K562 (cell line): Measurements from ENCODE around the gene WDFY2. TPM values are rescaled to one million over a fixed set of nuclear protein-coding genes. Genes with fewer than 3 reads are reported as not detected.

Experiments used
- ARID3A ChIP-seq: IDR thresholded peaks from 2 replicates; pipeline ENCODE4 v1.6.1; 2012; ENCODE audit warnings: low read depth, low read length, improper control_type of control experiment, borderline replicate concordance
- ATF1 ChIP-seq, 2 experiments: fragments of 450-650 bp in 1 of 2; IDR thresholded peaks; 2 replicates each; pipeline ENCODE4 v1.6.1; 2016; ENCODE audit warnings: missing compliant biosample characterization in 1 of 2, missing genetic modification characterization in 1 of 2
- BRD4 ChIP-seq: fragments of 200-600 bp; sonication (generic); IDR thresholded peaks from 2 replicates; pipeline ENCODE4 v1.6.1; 2017; ENCODE audit warnings: inconsistent platforms
- CAMTA2 ChIP-seq: fragments of 250-450 bp; sonication (Bioruptor Pico); conservative IDR thresholded peaks from 2 replicates; pipeline ENCODE4 v1.5.1; 2022
- CLOCK ChIP-seq: fragments of 250-450 bp; sonication (Bioruptor Pico); IDR thresholded peaks from 2 replicates; pipeline ENCODE4 v1.4.0; 2020; ENCODE audit warnings: mild to moderate bottlenecking, moderate library complexity, borderline replicate concordance
- DEAF1 ChIP-seq: fragments of 450-650 bp; formaldehyde crosslinking; IDR thresholded peaks from 2 replicates; pipeline ENCODE4 v1.4.0; 2020; ENCODE audit warnings: mild to moderate bottlenecking, moderate library complexity
- FOXO4 ChIP-seq: fragments of 450-650 bp; formaldehyde crosslinking; IDR thresholded peaks from 2 replicates; pipeline ENCODE4 v1.4.0; 2020; ENCODE audit warnings: mild to moderate bottlenecking, moderate library complexity
- MAFG ChIP-seq: fragments of 450-650 bp; conservative IDR thresholded peaks from 2 replicates; pipeline ENCODE4 v1.6.1; 2016; ENCODE audit warnings: missing genetic modification characterization, missing compliant biosample characterization
- POLR3G ChIP-seq: IDR thresholded peaks from 2 replicates; pipeline ENCODE4 v1.6.1; 2011; ENCODE audit not compliant: insufficient read length, insufficient replicate concordance; ENCODE audit errors: extremely low read depth
- SNRNP70 ChIP-seq: fragments of 200-400 bp; formaldehyde crosslinking; optimal IDR thresholded peaks from 2 replicates; pipeline ENCODE3; 2017; ENCODE audit warnings: low read depth, low read length
- TEAD1 ChIP-seq, 2 experiments: fragments of 450-650 bp in 1 of 2; sonication (generic) in 1 of 2; formaldehyde crosslinking; IDR thresholded peaks; 2 replicates each; pipeline versions ENCODE4 v1.4.0 to v1.8.0; 2020 to 2022; ENCODE audit warnings: mild to moderate bottlenecking in 2 of 2, missing genetic modification reagents in 1 of 2
- U2AF2 ChIP-seq: fragments of 200-400 bp; formaldehyde crosslinking; optimal IDR thresholded peaks from 2 replicates; pipeline ENCODE3; 2017; ENCODE audit warnings: low read depth, mild to moderate bottlenecking, low read length
- ZNF431 ChIP-seq: sonication (generic); formaldehyde crosslinking; IDR thresholded peaks from 2 replicates; pipeline ENCODE4 v1.8.0; 2022; ENCODE audit warnings: mild to moderate bottlenecking, missing genetic modification reagents
- polyA plus RNA-seq, 8 experiments: library from polyadenylated mRNA; depleted of rRNA in 4 of 8; stranded (reverse) in 5 of 8; unstranded in 3 of 8; fragments of >200 nt; fragmentation: Nextera tagmentation in 2 of 8; fragmentation: Illumina TruSeq in 1 of 8; extraction: Ambion mirVana in 2 of 8; extraction: Trizol in 1 of 8; gene quantifications; 2 replicates each; pipeline versions ENCODE4 v1.2.1 to v1.2.3, GENCODE V29; 2011 to 2014; ENCODE audit warnings: inconsistent platforms in 1 of 8, missing spikeins in 1 of 8
- total RNA-seq, 7 experiments: library from RNA; depleted of rRNA in 6 of 7; stranded (reverse); fragments of >200 nt in 6 of 7; fragmentation: Illumina TruSeq in 2 of 7; extraction: Trizol in 2 of 7; gene quantifications; 2 replicates each; pipeline versions ENCODE4 v1.2.1 to v1.2.3, GENCODE V29; 2011 to 2021; ENCODE audit warnings: low replicate concordance in 1 of 7
- TF ChIP-seq, protein P1 (sequence below): sonication (generic); formaldehyde crosslinking; IDR thresholded peaks from 2 replicates; pipeline ENCODE4 v1.4.0; 2020; ENCODE audit warnings: mild to moderate bottlenecking, missing genetic modification reagents
- TF ChIP-seq, protein P2 (sequence below): fragments of 450-650 bp; formaldehyde crosslinking; IDR thresholded peaks from 2 replicates; pipeline ENCODE4 v1.4.0; 2020; ENCODE audit warnings: mild to moderate bottlenecking

The WDFY2 gene
- total and polyA plus RNA-seq, 9 of the 15 experiments (the other 6 are each of a cell fraction or from before 2014, with no cell fraction given): 0.66 to 6.4 (median 4.4) TPM

DNA sequence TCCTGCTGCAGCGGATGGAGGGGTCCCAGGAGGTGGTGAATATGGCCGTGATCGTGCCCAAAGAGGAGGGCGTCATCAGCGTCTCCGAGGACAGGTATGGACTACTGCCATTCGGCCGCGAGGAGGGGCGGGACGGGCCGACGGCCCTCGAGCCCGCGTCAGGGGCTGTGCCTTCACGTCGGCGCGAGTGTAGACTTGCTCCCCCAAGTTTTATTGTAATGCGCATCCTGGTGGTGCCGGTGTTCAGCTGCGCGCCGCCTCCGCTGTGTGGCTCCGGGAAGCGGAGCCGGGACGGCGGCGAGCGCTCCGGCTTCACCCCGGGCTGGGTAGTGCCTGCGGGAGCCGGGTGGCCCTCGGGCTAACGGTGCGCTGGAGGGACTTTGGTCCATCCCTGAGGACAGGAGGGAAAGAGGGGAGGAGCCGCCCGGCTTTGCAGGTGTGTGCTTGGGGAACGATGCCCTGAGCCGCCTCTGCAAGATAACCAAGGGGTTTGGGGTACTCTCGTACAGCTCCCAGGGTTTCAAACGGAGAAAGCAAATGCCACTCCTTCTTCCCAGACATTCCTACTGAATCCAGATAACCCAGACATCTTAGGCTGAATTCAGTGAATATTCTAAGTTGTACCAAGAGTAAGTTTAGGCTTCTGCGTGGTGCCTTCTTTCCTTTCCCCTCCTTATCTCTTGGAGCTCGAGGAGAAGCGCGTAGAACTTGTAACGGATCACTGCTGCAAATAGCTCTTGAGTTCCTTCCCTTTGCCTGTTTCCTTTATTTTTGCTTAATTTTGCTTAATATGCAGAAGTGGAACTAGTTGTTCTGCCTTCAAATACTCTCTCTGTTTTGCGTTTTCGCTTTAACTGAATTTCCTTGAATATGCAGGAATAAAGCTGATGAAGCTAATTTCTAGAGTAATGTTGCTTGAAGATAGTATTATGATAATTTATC lies 740 bp downstream of the WDFY2 start (continued):
- TF ChIP-seq CLOCK (CRISPR knock-in tag) (no peak), DEAF1 (no peak), FOXO4 (no peak), POLR3G (no peak), ATF1 (CRISPR knock-in tag; IDR thresholded peaks at IDR 0.05) (no peak), ATF1 (tag; IDR thresholded peaks at IDR 0.05) (peak; percentile 12; the same call in 1 of the 2 replicates), ZNF431 (CRISPR knock-in tag) (no peak), MAFG (peak; percentile 76), ARID3A (no peak), TEAD1 (CRISPR knock-in tag; IDR thresholded peaks at IDR 0.05) (0 out of 4 replicates have a peak, but pooled peaks of 1 of the 2 experiments have one; percentile 15), U2AF2 (no peak), CAMTA2 (no peak), BRD4 (no peak), SNRNP70 (no peak)
- TF ChIP-seq, protein P1, sequence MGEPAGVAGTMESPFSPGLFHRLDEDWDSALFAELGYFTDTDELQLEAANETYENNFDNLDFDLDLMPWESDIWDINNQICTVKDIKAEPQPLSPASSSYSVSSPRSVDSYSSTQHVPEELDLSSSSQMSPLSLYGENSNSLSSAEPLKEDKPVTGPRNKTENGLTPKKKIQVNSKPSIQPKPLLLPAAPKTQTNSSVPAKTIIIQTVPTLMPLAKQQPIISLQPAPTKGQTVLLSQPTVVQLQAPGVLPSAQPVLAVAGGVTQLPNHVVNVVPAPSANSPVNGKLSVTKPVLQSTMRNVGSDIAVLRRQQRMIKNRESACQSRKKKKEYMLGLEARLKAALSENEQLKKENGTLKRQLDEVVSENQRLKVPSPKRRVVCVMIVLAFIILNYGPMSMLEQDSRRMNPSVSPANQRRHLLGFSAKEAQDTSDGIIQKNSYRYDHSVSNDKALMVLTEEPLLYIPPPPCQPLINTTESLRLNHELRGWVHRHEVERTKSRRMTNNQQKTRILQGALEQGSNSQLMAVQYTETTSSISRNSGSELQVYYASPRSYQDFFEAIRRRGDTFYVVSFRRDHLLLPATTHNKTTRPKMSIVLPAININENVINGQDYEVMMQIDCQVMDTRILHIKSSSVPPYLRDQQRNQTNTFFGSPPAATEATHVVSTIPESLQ (CRISPR knock-in tag): 0 out of 2 replicates have a peak, but pooled peaks have one; percentile 35
- TF ChIP-seq, protein P2, sequence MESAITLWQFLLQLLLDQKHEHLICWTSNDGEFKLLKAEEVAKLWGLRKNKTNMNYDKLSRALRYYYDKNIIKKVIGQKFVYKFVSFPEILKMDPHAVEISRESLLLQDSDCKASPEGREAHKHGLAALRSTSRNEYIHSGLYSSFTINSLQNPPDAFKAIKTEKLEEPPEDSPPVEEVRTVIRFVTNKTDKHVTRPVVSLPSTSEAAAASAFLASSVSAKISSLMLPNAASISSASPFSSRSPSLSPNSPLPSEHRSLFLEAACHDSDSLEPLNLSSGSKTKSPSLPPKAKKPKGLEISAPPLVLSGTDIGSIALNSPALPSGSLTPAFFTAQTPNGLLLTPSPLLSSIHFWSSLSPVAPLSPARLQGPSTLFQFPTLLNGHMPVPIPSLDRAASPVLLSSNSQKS: no peak
